Upper lobe of left lung (tissue), 6 donors: ENCODE data around the gene OR6A2. TPM values are rescaled to one million over a fixed set of nuclear protein-coding genes. Genes with fewer than 3 reads are reported as not detected.

Experiments used
- ATAC-seq, 2 donors: fragments of 200-7000 bp; cut with Tn5 transposase; one replicate each; pipeline ENCODE4 v1.9.1; 2022; ENCODE audit warnings: mild to moderate bottlenecking in 2 of 2, moderate library complexity in 2 of 2; ENCODE audit not compliant: low FRiP score in 2 of 2
- DNase-seq, 2 donors: peaks; one replicate each; pipeline ENCODE4 v3.0.0-alpha.2; 2019 to 2020
- H3K27ac ChIP-seq, 4 donors: fragments of 200-600 bp; sonication (generic); one replicate each; pipeline ENCODE4 v1.5.1; 2016 to 2019
- H3K27me3 ChIP-seq, 4 donors: fragments of 200-600 bp; sonication (generic); one replicate each; pipeline ENCODE4 v1.5.1; 2017 to 2019
- H3K36me3 ChIP-seq, 4 donors: fragments of 200-600 bp; sonication (generic); one replicate each; pipeline ENCODE4 v1.5.1; 2016 to 2019
- H3K4me1 ChIP-seq, 4 donors: fragments of 200-600 bp; sonication (generic); one replicate each; pipeline ENCODE4 v1.5.1; 2018 to 2019
- H3K4me3 ChIP-seq, 4 donors: fragments of 200-600 bp; sonication (generic); one replicate each; pipeline ENCODE4 v1.5.1; 2017 to 2019; ENCODE audit warnings: mild to moderate bottlenecking in 2 of 4, moderate library complexity in 1 of 4
- H3K9me3 ChIP-seq, 4 donors: fragments of 200-600 bp; sonication (generic); one replicate each; pipeline ENCODE4 v1.5.1; 2018 to 2019
- CTCF ChIP-seq, 6 experiments: fragments of 450-650 bp in 4 of 6; fragments of 200-600 bp in 2 of 6; sonication (generic) in 2 of 6; IDR thresholded peaks; one replicate each; pipeline ENCODE4 v1.5.1; 2016 to 2019; ENCODE audit warnings: antibody characterized with exemption in 6 of 6
- EP300 ChIP-seq, 4 donors: sonication (generic); formaldehyde crosslinking; IDR thresholded peaks; one replicate each; pipeline ENCODE4 v1.5.1; 2017; ENCODE audit warnings: antibody characterized with exemption in 4 of 4, control low read depth in 2 of 4
- POLR2A ChIP-seq, 4 donors: fragments of 450-650 bp; IDR thresholded peaks; one replicate each; pipeline ENCODE4 v1.5.1; 2016 to 2017; ENCODE audit warnings: antibody characterized with exemption in 4 of 4, mild to moderate bottlenecking in 2 of 4
- POLR2AphosphoS5 ChIP-seq, 2 donors: sonication (generic); formaldehyde crosslinking; IDR thresholded peaks; one replicate each; pipeline ENCODE4 v1.5.1; 2017; ENCODE audit warnings: antibody characterized with exemption in 2 of 2
- WGBS, 2 donors: methylation state at CpG; one replicate each; pipeline ENCODE4 v1.1.5; 2017 to 2018; 5-methylcytosine and 5-hydroxymethylcytosine counted together
- total RNA-seq, 6 donors: library from RNA; depleted of rRNA in 4 of 6; stranded (reverse); fragments of >200 nt in 4 of 6; gene quantifications; one replicate each; pipeline versions ENCODE4 v1.1.0 to v1.2.1, GENCODE V29; 2016 to 2021
- donor health status: DM: no; HTN: no; CAD: no; lungs with moderate emphysema.
- donor health status: DM: no; HTN: yes; CAD: no; lungs with severe emphysema.

Gene OR6A2
- total RNA-seq, 6 donors from 2014 or later: 0.06 to 1.0 (median 0.15) TPM; not detected in 1

DNA sequence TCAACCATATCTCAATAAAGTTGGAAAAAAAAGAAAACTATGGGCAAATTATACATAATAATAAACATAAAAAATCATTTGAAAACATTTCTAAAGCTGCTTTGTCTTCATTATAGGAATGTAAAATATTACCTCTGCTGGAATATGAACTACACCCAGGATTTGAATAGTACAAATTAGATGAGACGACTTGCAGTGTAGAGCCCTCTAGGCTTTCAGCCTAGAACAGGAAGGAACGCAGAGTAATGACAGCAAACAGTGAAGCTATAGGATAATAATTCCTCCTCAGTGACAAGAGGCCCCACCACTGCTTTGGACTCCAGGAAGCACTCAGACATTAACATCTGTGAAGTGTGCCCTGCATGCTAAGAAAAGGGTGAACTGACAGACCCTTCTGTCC lies 8.9 kb downstream of the OR6A2 start:
- Histone ChIP-seq H3K27me3 (no peaks in the 10 kb centered on the region), H3K9me3 (no peaks in the 10 kb centered on the region), H3K4me3 (no peak overlapping the region), H3K27ac (no peak overlapping the region), H3K4me1 (no peaks in the 10 kb centered on the region), H3K36me3 (no peaks in the 10 kb centered on the region)
- whole genome bisulfite sequencing, 2 donors: 56 to 64% methylated on average over 2 of the region's 2 CpGs
- no peak for DNase-seq
- no peak for TF ChIP-seq EP300 (IDR thresholded peaks at IDR 0.05)
- no peak for TF ChIP-seq POLR2A (IDR thresholded peaks at IDR 0.05)
- TF ChIP-seq CTCF (IDR thresholded peaks at IDR 0.05): no peak
- TF ChIP-seq POLR2AphosphoS5 (IDR thresholded peaks at IDR 0.05): no peak
- no peak for ATAC-seq

DNA sequence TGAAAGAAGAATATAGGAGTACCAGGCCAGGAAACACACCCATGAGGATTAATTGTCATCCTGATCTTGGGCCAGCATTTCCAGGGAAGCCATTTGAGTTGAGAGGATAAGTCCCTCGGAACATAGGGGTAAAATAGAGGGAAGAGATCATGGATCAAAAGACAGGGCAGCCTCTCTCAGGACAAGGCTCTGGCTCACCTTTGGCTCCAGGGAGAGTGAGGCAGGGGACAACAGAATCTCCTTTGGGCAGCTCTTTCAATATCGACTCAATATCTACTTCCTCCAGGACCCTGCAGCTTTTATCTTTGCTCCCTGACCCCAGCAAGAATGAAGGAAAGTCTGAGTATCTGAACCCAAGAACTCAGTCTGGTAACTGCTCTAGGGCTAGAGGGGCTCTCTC lies 16.8 kb downstream of the OR6A2 start, which contains the start of gene OR2AG1:
OR2AG1 (plus strand) TSS at position 301 of the 400 bp plus-strand sequence. CDS start 2,018 bp downstream, outside the sequence.
- TF ChIP-seq POLR2AphosphoS5 (IDR thresholded peaks at IDR 0.05): no peak
- TF ChIP-seq CTCF (IDR thresholded peaks at IDR 0.05): no peak
- TF ChIP-seq POLR2A (IDR thresholded peaks at IDR 0.05): no peak
- no peak for TF ChIP-seq EP300 (IDR thresholded peaks at IDR 0.05)
- DNase-seq: no peak
- H3K4me3 ChIP-seq: no peak within 1 kb of the TSS
- 73 to 83% methylated on average over 2 of the region's 2 CpGs for WGBS, 2 donors
- H3K36me3 ChIP-seq: no peaks in the 10 kb centered on the region
- ATAC-seq: no peak
- no peaks in the 10 kb centered on the region for H3K4me1 ChIP-seq
- no peak within 1 kb of the TSS for H3K27ac ChIP-seq
- H3K27me3 ChIP-seq: no peaks in the 10 kb centered on the region
- H3K9me3 ChIP-seq: no peaks in the 10 kb centered on the region

DNA sequence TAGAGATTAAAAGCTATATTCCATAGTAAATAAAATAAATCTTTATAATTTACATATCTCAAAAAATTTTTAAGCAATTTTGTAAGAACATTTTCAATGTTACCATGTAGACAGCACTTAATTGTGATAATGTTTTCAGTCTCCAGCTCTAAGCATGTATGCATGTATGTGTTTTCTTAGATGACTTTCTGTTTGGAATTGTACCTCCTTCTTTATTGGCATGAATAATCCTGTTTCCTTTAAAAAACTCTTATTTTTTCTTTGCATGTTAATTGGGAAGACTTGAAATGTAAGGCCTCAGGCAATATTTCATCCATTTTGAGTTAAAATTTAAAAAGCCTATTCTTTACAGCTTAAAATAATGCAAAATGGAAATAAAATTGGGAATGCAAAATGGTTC lies 18.7 kb downstream of the OR6A2 start:
- DNase-seq (no peak), ATAC-seq (no peak)
- H3K27ac ChIP-seq: no peak overlapping the region
- H3K27me3 ChIP-seq: no peaks in the 10 kb centered on the region
- H3K9me3 ChIP-seq: no peaks in the 10 kb centered on the region
- H3K4me1 ChIP-seq: no peaks in the 10 kb centered on the region
- no peaks in the 10 kb centered on the region for H3K36me3 ChIP-seq
- TF ChIP-seq CTCF (IDR thresholded peaks at IDR 0.05) (no peak), POLR2AphosphoS5 (IDR thresholded peaks at IDR 0.05) (no peak)
- no peak overlapping the region for H3K4me3 ChIP-seq

DNA sequence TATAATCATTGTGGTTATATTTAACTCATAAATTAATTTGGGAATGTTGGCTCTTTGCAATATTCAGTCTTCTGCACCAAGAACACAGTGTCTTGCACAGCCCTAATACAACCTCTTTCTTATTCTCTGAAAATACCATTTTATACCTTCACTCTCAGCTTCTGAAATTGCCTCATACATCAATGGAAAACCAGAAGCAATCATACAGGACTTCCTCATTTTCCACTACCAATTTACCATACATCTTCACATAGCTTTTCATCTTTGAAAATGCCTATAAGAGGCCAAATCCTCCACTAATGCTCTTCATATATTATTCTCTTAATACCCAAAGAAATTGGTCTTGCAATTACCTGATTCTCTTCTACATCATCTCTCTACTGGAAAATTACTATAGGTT lies 21.0 kb downstream of the OR6A2 start:
- Histone ChIP-seq H3K4me3 (no peak overlapping the region), H3K36me3 (no peaks in the 10 kb centered on the region), H3K9me3 (no peaks in the 10 kb centered on the region), H3K4me1 (no peaks in the 10 kb centered on the region), H3K27me3 (no peaks in the 10 kb centered on the region), H3K27ac (no peak overlapping the region)
- TF ChIP-seq EP300 (IDR thresholded peaks at IDR 0.05) (no peak), POLR2A (IDR thresholded peaks at IDR 0.05) (no peak), POLR2AphosphoS5 (IDR thresholded peaks at IDR 0.05) (no peak)
- DNase-seq (no peak), ATAC-seq (no peak)

GRCh38 chr11:6771926-6772893 lies 27.3 kb downstream of the OR6A2 start, which contains the start of gene OR2AG2:
Gene OR2AG2 (minus strand): TSS chr11:6771976. CDS start chr11:6768957, 3,019 bp downstream.
- no peaks in the 10 kb centered on the region for H3K36me3 ChIP-seq
- no peaks in the 10 kb centered on the region for H3K9me3 ChIP-seq
- H3K27me3 ChIP-seq: no peaks in the 10 kb centered on the region
- WGBS, 2 donors: 62 to 81% methylated on average over 3 to 4 of the region's 4 CpGs
- peak in 1 of 2 donors; percentile 86 for ATAC-seq
- H3K4me3 ChIP-seq: no peak within 1 kb of the TSS
- DNase-seq: peak in 1 of 2 donors; percentile 33
- no peak for TF ChIP-seq EP300 (IDR thresholded peaks at IDR 0.05)
- TF ChIP-seq POLR2A (IDR thresholded peaks at IDR 0.05): no peak
- TF ChIP-seq POLR2AphosphoS5 (IDR thresholded peaks at IDR 0.05): no peak
- no peak for TF ChIP-seq CTCF (IDR thresholded peaks at IDR 0.05)
- H3K27ac ChIP-seq: peak within 1 kb of the TSS in 1 of 4 donors; percentile 11
- no peaks in the 10 kb centered on the region for H3K4me1 ChIP-seq
